ENCODE data around the gene TMEM50B.
"Not testable (repeated sequence)": the region's sequence is repeated elsewhere in the genome, so short reads cannot be mapped to it uniquely, and the experiment has no call there.

Gene TMEM50B

GRCh38 chr21:33434770-33435360 is 44.9 kb downstream of the TMEM50B start:
- no peak for DNase-seq (ENCODE audit: low read depth, low spot score)
- H3K4me3 ChIP-seq (ENCODE audit: low read length) = no peak overlapping the region

- H3K4me3 ChIP-seq (ENCODE audit: low read length) = no peak overlapping the region
- no peak for DNase-seq (ENCODE audit: low read depth, low spot score)
Observed at GRCh38 chr21:33433425-33434114, 46.2 kb downstream of the TMEM50B start.

- H3K4me3 ChIP-seq (ENCODE audit: low read length) = no peak overlapping the region
- DNase-seq (ENCODE audit: low read depth, low spot score) = no peak
Observed at GRCh38 chr21:33433001-33433400, 46.8 kb downstream of the TMEM50B start.

DNA sequence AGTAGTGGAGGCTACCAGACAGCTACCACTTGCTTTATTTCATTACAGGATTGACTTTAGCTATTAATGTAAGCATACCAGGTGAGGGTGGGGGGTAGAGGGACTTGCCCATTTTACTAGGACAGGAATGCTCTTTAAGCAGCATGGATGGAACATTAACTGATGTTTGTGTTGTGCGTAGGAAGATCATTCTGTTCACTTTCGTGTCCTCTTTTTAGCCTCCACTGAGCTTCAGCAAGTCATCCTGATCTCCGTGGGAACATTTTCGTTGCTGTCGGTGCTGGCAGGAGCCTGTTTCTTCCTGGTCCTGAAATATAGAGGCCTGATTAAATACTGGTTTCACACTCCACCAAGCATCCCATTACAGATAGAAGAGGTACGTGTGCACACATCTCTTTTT is 47.3 kb downstream of the TMEM50B start:
- DNase-seq (ENCODE audit: low read depth, low spot score) = no peak
- no peak overlapping the region for H3K4me3 ChIP-seq (ENCODE audit: low read length)

DNA sequence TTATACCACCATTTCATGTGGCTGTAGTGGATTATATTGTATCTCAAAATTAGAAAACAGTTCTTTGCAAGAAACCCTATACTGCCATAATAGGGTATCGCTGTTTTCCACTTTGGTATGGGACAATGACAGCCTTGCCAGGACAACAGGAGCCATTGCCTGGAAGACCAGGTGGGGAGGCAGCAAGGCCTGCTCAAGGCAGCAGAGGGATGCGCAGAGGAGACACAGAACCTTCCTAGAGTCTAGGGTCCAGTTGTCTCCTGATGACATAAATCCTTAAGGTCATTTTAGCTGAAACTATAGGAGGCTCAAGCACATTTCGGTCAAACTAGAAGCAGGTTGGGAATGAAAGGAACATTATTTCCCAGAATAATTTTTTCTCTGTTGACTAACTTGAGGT is 48.9 kb downstream of the TMEM50B start:
- H3K4me3 ChIP-seq (ENCODE audit: low read length) = no peak overlapping the region
- DNase-seq (ENCODE audit: low read depth, low spot score) = no peak

DNA sequence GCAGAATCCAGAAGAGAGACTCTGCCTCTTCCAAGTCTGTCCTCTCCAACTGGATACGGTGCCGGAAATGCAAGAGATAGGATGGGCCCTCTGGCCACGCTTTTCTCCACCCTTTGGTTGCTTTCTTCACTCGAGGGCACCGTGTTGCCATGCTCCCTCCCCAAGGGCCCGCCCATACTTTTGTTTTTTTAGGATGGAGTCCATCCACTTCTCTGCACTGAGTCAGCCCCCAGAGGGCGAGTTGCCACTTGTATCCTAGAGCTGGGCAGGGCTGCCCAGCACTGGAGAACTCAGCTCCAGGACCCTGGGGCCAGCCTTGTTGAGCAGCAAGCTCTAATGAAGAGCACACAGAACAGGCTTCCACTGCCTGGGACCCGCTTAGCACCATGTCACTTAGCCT is 51.1 kb downstream of the TMEM50B start:
- H3K4me3 ChIP-seq (ENCODE audit: low read length) = no peak overlapping the region
- DNase-seq (ENCODE audit: low read depth, low spot score) = no peak

- no peak for DNase-seq (ENCODE audit: low read depth, low spot score)
Observed at GRCh38 chr21:33427051-33427450, 52.7 kb downstream of the TMEM50B start.

GRCh38 chr21:33425825-33426224 is 53.9 kb downstream of the TMEM50B start:
- H3K4me3 ChIP-seq (ENCODE audit: low read length) = no peak overlapping the region
- DNase-seq (ENCODE audit: low read depth, low spot score) = no peak

More at GRCh38 chr21:33427051-33427450, 52.7 kb downstream of the TMEM50B start:
- H3K4me3 ChIP-seq (ENCODE audit: low read length) = no peak overlapping the region

DNA sequence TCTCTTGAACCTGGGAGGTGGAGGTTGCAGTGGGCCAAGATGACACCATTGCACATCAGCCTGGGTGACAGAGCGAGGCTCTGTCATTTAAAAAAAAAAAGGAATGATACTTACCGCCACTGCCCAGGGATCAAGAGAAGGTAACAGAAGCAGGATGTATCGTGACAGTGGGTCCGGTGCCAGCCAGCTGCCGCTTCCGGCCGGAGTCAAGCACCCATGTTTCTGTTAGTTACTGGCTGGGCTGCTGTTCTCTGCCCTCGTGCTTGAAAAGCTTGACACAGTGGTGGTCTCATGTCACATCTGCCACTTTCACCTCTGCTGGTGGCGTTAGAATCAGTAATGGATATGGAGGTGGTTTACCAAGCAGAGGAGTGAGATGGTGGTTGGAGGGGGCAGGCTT is 55.6 kb downstream of the TMEM50B start:
- H3K4me3 ChIP-seq (ENCODE audit: low read length) = no peak overlapping the region
- DNase-seq (ENCODE audit: low read depth, low spot score) = no peak

GRCh38 chr21:33421713-33422393 is 57.9 kb downstream of the TMEM50B start:
- no peak for DNase-seq (ENCODE audit: low read depth, low spot score)
- H3K4me3 ChIP-seq (ENCODE audit: low read length) = no peak overlapping the region

- no peak for DNase-seq (ENCODE audit: low read depth, low spot score)
- H3K4me3 ChIP-seq (ENCODE audit: low read length) = no peak overlapping the region
Observed at GRCh38 chr21:33419538-33420123, 60.1 kb downstream of the TMEM50B start.

GRCh38 chr21:33418691-33419090 is 61.1 kb downstream of the TMEM50B start:
- no peak overlapping the region for H3K4me3 ChIP-seq (ENCODE audit: low read length)
- DNase-seq (ENCODE audit: low read depth, low spot score) = no peak

DNA sequence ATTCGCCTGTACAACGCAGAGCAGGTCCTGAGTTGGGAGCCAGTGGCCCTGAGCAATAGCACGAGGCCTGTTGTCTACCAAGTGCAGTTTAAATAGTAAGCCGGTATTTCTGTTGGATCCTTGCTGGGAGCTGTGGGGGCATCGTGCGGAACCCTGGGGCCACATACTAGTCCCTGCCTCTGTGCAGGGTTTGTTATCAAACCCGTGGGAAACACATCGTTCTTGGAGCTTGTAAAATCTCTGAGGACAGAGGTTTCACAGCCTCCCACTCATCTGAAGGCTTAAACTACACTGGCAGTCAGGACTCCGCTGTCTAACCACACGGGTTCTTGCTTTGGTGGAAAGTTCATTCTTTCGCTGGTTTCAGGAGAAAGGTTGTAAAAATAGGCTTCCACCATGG is 64.8 kb downstream of the TMEM50B start:
- no peak for DNase-seq (ENCODE audit: low read depth, low spot score)
- H3K4me3 ChIP-seq (ENCODE audit: low read length) = no peak overlapping the region

- H3K4me3 ChIP-seq (ENCODE audit: low read length) = no peak overlapping the region
- no peak for DNase-seq (ENCODE audit: low read depth, low spot score)
Observed at GRCh38 chr21:33414068-33414467, 65.7 kb downstream of the TMEM50B start.

DNA sequence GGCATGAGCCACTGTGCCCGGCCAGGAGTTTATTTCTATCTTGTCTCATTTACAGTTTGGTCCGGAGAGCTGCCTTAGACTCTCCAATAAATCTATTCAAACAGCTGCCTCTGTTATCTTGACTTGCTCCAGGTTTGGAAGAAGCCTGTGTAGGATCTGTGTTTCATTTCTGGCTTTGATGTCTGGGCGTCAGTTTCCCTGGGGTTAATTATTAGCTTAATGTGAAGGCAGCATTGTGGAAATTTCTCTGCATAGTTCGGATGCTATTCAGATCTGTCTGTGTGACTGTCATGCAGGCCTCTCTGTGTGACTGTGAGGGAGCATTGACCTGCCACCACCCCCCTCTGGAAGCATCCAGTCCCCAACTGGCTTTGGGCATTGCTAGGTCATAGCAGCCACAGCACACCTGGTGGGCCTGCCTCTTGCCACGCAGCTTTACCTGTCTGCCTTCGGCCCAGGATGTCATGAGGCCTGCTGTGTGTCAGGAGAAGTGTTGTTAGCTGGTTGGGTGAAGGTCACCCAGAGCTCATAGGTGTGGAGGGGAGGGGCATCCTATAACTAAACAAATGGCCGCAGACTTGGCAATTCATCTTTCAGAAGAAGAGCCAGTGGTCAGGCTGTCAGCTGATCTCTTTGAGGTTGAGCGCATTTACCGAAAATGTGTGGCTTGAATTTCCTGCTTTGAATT is 66.8 kb downstream of the TMEM50B start:
- H3K4me3 ChIP-seq (ENCODE audit: low read length) = no peak overlapping the region
- DNase-seq (ENCODE audit: low read depth, low spot score) = no peak

DNA sequence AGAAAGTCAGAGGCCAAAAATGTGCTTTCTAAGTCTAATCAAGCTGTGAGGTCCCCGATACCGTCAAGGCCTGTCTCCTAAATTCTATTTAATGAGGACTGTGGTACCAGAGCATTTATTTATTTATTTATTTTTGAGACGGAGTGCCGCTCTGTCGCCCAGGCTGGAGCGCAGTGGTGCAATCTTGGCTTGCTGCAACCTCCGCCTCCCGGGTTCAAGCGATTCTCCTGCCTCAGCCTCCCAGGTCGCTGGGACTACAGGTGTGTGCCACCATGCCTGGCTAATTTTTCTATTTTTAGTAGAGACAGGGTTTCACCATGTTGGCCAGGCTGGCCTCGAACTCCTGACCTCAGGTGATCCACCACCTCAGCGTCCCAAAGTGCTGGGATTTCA is 67.3 kb downstream of the TMEM50B start:
- DNase-seq (ENCODE audit: low read depth, low spot score); H3K4me3 ChIP-seq (ENCODE audit: low read length): not testable (repeated sequence)

DNA sequence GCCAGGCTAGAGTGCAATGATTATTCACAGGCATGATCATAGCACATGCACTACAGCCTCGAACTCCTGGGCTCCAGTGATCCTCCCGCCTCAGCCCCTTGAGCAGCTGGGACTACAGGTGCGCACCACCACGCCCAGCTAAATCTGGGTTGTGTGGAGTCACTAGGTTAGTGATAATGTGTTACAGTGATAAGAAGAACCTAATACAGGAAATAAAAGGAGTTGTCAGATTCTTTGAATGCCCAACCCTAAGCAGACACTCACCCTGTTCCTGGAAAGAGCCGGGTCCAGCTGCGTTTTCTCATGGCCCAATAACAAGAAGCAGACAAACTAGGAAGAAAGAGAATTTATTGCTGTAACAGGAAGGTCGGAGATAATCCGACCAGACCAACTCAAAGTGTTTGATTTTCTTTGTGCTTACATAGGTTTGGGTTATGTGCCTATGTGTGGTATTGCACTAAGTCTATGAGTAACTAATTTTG is 67.8 kb downstream of the TMEM50B start:
- no peak overlapping the region for H3K4me3 ChIP-seq (ENCODE audit: low read length)
- DNase-seq (ENCODE audit: low read depth, low spot score) = no peak

DNA sequence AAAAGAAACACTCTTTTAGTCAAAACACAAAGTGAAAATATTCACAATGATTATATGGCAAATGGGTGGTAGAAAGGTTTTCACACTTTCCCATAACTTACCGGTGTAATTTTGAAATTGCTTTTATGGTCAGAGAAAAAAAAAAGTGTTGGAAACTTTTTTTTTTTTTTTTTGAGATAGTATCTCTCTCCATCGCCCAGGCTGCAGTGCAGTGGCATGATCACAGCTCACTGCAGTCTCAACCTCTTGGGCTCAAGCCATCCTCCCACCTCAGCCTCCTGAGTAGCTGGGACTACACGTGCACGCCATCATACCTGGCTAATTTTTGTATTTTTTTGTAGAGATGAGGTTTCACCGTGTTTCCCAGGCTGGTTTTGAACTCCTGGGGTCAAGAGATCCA is 73.3 kb downstream of the TMEM50B start:
- DNase-seq (ENCODE audit: low read depth, low spot score) = no peak
- no peak overlapping the region for H3K4me3 ChIP-seq (ENCODE audit: low read length)

GRCh38 chr21:33403786-33404585 is 75.8 kb downstream of the TMEM50B start:
- no peak for DNase-seq (ENCODE audit: low read depth, low spot score)
- peak overlapping the region; percentile 74 for H3K4me3 ChIP-seq (ENCODE audit: low read length)

All from Jurkat, Clone E6-1 (cell line).